Activated gamma-delta T cell (primary cell): Measurements from ENCODE around the gene OR10H5.
"Not testable (repeated sequence)": the region's sequence is repeated elsewhere in the genome, so short reads cannot be mapped to it uniquely, and the experiment has no call there.

Experiments used
- DNase-seq: peaks from one replicate; lab custom pipeline; 2025; lab: John Stamatoyannopoulos, UW
- total RNA-seq, 2 donors: gene quantifications; one replicate each; lab custom pipeline; 2026; lab: John Stamatoyannopoulos, UW

Gene OR10H5
- 0 reads per million in 2 donors for total RNA-seq

GRCh38 chr19:15787611-15788155, at the start of gene OR10H5:
OR10H5 (plus strand) TSS chr19:15787661; CDS start chr19:15794049, 6,388 bp downstream.
- no peak for DNase-seq

GRCh38 chr19:15737722-15738121, 49.7 kb upstream of the OR10H5 start, which contains the start of gene OR10H3:
OR10H3 (plus strand) TSS chr19:15737985; CDS start chr19:15741393, 3,408 bp downstream.
- no peak for DNase-seq

GRCh38 chr19:15740785-15741184, 46.7 kb upstream of the OR10H5 start:
- no peak for DNase-seq

- no peak for DNase-seq
Measured at GRCh38 chr19:15748239-15748638, 39.2 kb upstream of the OR10H5 start.

- no peak for DNase-seq
Measured at GRCh38 chr19:15758379-15758778, 29.1 kb upstream of the OR10H5 start.

GRCh38 chr19:15759962-15760565, 27.4 kb upstream of the OR10H5 start:
- no peak for DNase-seq

- no peak for DNase-seq
Measured at GRCh38 chr19:15769586-15769985, 17.9 kb upstream of the OR10H5 start.

- DNase-seq = not testable (repeated sequence)
Measured at GRCh38 chr19:15774159-15774558, 13.3 kb upstream of the OR10H5 start.

GRCh38 chr19:15775249-15775648, 12.2 kb upstream of the OR10H5 start:
- DNase-seq = no peak

GRCh38 chr19:15776264-15776663, 11.2 kb upstream of the OR10H5 start:
- DNase-seq = no peak

GRCh38 chr19:15776991-15777970, 10.2 kb upstream of the OR10H5 start:
- DNase-seq = no peak

- DNase-seq = no peak
Measured at GRCh38 chr19:15779756-15780476, 7.5 kb upstream of the OR10H5 start.

- DNase-seq = no peak
Measured at GRCh38 chr19:15780610-15781418, 6.6 kb upstream of the OR10H5 start.

GRCh38 chr19:15781661-15782060, 5.8 kb upstream of the OR10H5 start:
- DNase-seq = no peak

- no peak for DNase-seq
Measured at GRCh38 chr19:15782211-15782610, 5.2 kb upstream of the OR10H5 start.

GRCh38 chr19:15782896-15783295, 4.6 kb upstream of the OR10H5 start:
- not testable (repeated sequence) for DNase-seq

- no peak for DNase-seq
Measured at GRCh38 chr19:15788594-15789270, 1.3 kb downstream of the OR10H5 start.

- DNase-seq = no peak
Measured at GRCh38 chr19:15790096-15790495, 2.6 kb downstream of the OR10H5 start.

- not testable (repeated sequence) for DNase-seq
Measured at GRCh38 chr19:15794279-15794678, 6.8 kb downstream of the OR10H5 start.

GRCh38 chr19:15810335-15810734, 22.9 kb downstream of the OR10H5 start:
- no peak for DNase-seq
